GM12878 (cell line): ENCODE data around the gene NKAIN2. TPM values are rescaled to one million over a fixed set of nuclear protein-coding genes. Genes with fewer than 3 reads are reported as not detected.

Source experiments
- ATAC-seq: fragments of 200-7000 bp; cut with Tn5 transposase; 3 replicates; pipeline ENCODE4 v1.9.1; 2020; ENCODE audit warnings: mild to moderate bottlenecking, moderate library complexity
- BruUV-seq: library from RNA; stranded (reverse); fragments of 400-500 nt; replicated peaks from 2 replicates; lab custom pipeline; 2021; lab: Mats Ljungman, UMichigan
- CTCF ChIA-PET: fragments of 300-600 bp; sonication (Branson Sonifier 250); formaldehyde crosslinking; extraction: SDS; loops from one replicate; lab custom pipeline; 2021; ENCODE audit warnings: inconsistent platforms; lab: Yijun Ruan, JAX
- POLR2A ChIA-PET: fragments of 350-600 bp; formaldehyde crosslinking; extraction: SDS; loops from one replicate; lab custom pipeline; 2021; ENCODE audit warnings: inconsistent platforms; lab: Charles Lee
- RAD21 ChIA-PET: fragments of 300-600 bp; sonication (Branson Sonifier 250); formaldehyde crosslinking; loops from one replicate; lab custom pipeline; 2023; ENCODE audit warnings: antibody characterized with exemption; ENCODE audit not compliant: unreplicated experiment; lab: Charles Lee
- SMC1A ChIA-PET: fragments of 300-600 bp; sonication (Branson Sonifier 250); formaldehyde crosslinking; loops from one replicate; lab custom pipeline; 2023; ENCODE audit not compliant: unreplicated experiment, uncharacterized antibody; lab: Charles Lee
- DNase-seq: peaks from one replicate; pipeline ENCODE4 v3.0.0-alpha.2; 2011; ENCODE audit warnings: low read depth, low spot score
- FAIRE-seq: peaks from 3 replicates; lab custom pipeline; 2011; peaks lifted over from hg19 to GRCh38; lab: Jason Lieb, UNC
- H2AFZ ChIP-seq: 2 replicates; pipeline ENCODE4 v1.6.0; 2011; ENCODE audit warnings: low read depth, low read length, control low read depth; ENCODE audit not compliant: control insufficient read depth
- H3K27ac ChIP-seq: 2 replicates; pipeline ENCODE4 v1.5.1; 2011; ENCODE audit warnings: control low read depth; ENCODE audit not compliant: control insufficient read depth, insufficient read depth
- H3K27me3 ChIP-seq, 2 experiments: replicated peaks in 1 of 2; 2 replicates each; pipeline versions ENCODE4 v1.6.0 to v1.6.1; 2011; ENCODE audit warnings: low read length in 1 of 2; ENCODE audit not compliant: control insufficient read depth in 2 of 2, insufficient read depth in 2 of 2
- H3K36me3 ChIP-seq, 2 experiments: 2 replicates each; pipeline ENCODE4 v1.5.1; 2011; ENCODE audit warnings: low read length in 1 of 2; ENCODE audit not compliant: control insufficient read depth in 2 of 2, insufficient read depth in 2 of 2
- H3K4me1 ChIP-seq: 2 replicates; pipeline ENCODE4 v1.6.1; 2011; ENCODE audit warnings: mild to moderate bottlenecking, low read length, moderate library complexity, mixed read lengths; ENCODE audit not compliant: control insufficient read depth, insufficient read depth
- H3K4me2 ChIP-seq: 2 replicates; pipeline ENCODE4 v1.6.0; 2011; ENCODE audit warnings: control low read depth; ENCODE audit not compliant: control insufficient read depth, insufficient read depth
- H3K4me3 ChIP-seq: fragments of 200-600 bp; sonication (generic); 2 replicates; pipeline ENCODE4 v1.5.1; 2016
- H3K79me2 ChIP-seq: 2 replicates; pipeline ENCODE4 v1.6.0; 2011; ENCODE audit warnings: low read length; ENCODE audit not compliant: control insufficient read depth, insufficient read depth
- H3K9ac ChIP-seq: 2 replicates; pipeline ENCODE4 v1.8.0; 2011; ENCODE audit warnings: low read length, control low read depth, mixed read lengths; ENCODE audit not compliant: control insufficient read depth, insufficient read depth
- H3K9me3 ChIP-seq: replicated peaks from 3 replicates; pipeline ENCODE4 v1.5.1; 2011; ENCODE audit warnings: mild to moderate bottlenecking, low read length; ENCODE audit not compliant: control insufficient read depth, insufficient read depth
- H4K20me1 ChIP-seq: 2 replicates; pipeline ENCODE4 v1.6.0; 2011; ENCODE audit not compliant: control insufficient read depth, insufficient read depth
- BCL11A ChIP-seq: IDR thresholded peaks from 2 replicates; pipeline ENCODE4 v1.6.1; 2011; ENCODE audit warnings: low read depth, low read length
- CHD2 ChIP-seq: IDR thresholded peaks from 2 replicates; pipeline ENCODE4 v1.6.1; 2011; ENCODE audit warnings: low read depth, low read length, improper control_type of control experiment, borderline replicate concordance
- KAT2A ChIP-seq: conservative IDR thresholded peaks from 2 replicates; pipeline ENCODE4 v1.6.1; 2011; ENCODE audit warnings: low read depth, low read length; ENCODE audit not compliant: control insufficient read depth
- NR2C1 ChIP-seq: fragments of 450-650 bp; IDR thresholded peaks from 2 replicates; pipeline ENCODE4 v1.6.1; 2017; ENCODE audit warnings: antibody characterized with exemption, mild to moderate bottlenecking, moderate library complexity
- POLR2A ChIP-seq: IDR thresholded peaks from 2 replicates; pipeline ENCODE4 v1.6.1; 2011; ENCODE audit warnings: low read depth, mild to moderate bottlenecking, low read length
- POLR2AphosphoS5 ChIP-seq: IDR thresholded peaks from 2 replicates; pipeline ENCODE4 v1.6.1; 2011; ENCODE audit warnings: mild to moderate bottlenecking, low read length, inconsistent platforms
- RAD51 ChIP-seq: fragments of 450-650 bp; IDR thresholded peaks from 2 replicates; pipeline ENCODE4 v1.6.1; 2016; ENCODE audit warnings: moderate library complexity, mild to moderate bottlenecking, inconsistent platforms
- TCF3 ChIP-seq: IDR thresholded peaks from 2 replicates; pipeline ENCODE4 v1.6.1; 2012; ENCODE audit warnings: low read depth, mild to moderate bottlenecking, low read length, borderline replicate concordance; ENCODE audit not compliant: insufficient read depth
- WGBS: methylation state at CpG from one replicate; pipeline ENCODE4 v1.1.6; 2016; ENCODE audit warnings: low lambda C conversion rate; ENCODE audit not compliant: insufficient replicate concordance, insufficient coverage; ENCODE audit errors: missing lambda C conversion rate; 5-methylcytosine and 5-hydroxymethylcytosine counted together
- in situ Hi-C: fragments of 300-500 bp; cut with MboI; formaldehyde crosslinking; loops from 9 replicates; pipeline ENCODE4 v1.14.3; 2018; ENCODE audit warnings: mixed read lengths
- intact Hi-C: fragments of 100-400 bp; cut with micrococcal nuclease; formaldehyde crosslinking; loops from one replicate; pipeline ENCODE4 v1.14.2; 2022; ENCODE audit not compliant: unreplicated experiment
- polyA plus RNA-seq, 11 experiments: library from polyadenylated mRNA; depleted of rRNA in 4 of 11; unstranded in 6 of 11; stranded (reverse) in 5 of 11; fragments of >200 nt; fragmentation: Nextera tagmentation in 4 of 11; fragmentation: Illumina TruSeq in 1 of 11; extraction: Ambion mirVana in 4 of 11; extraction: Trizol in 1 of 11; gene quantifications; 1 replicate in 1 of 11; 2 replicates in 10 of 11; pipeline versions ENCODE4 v1.2.1 to v1.2.3, GENCODE V29; 2011 to 2016; ENCODE audit warnings: inconsistent platforms in 2 of 11, missing spikeins in 2 of 11, low read depth in 1 of 11
- total RNA-seq, 4 experiments: library from RNA; depleted of rRNA in 3 of 4; stranded (reverse); fragments of >200 nt in 3 of 4; fragmentation: Illumina TruSeq in 1 of 4; extraction: Trizol in 1 of 4; gene quantifications; 2 replicates each; pipeline versions ENCODE4 v1.2.1 to v1.2.3, GENCODE V29; 2013 to 2021
- TF ChIP-seq, protein P1 (sequence below): IDR thresholded peaks from 2 replicates; pipeline ENCODE4 v1.6.1; 2011; ENCODE audit warnings: borderline replicate concordance, low read depth, mild to moderate bottlenecking, moderate library complexity, mixed read lengths, low read length; ENCODE audit not compliant: insufficient read depth; ENCODE audit errors: extremely low read length

The NKAIN2 gene
- total and polyA plus RNA-seq, 10 of the 15 experiments (the other 5 are each of a cell fraction or from before 2014, with no cell fraction given) = not detected

DNA sequence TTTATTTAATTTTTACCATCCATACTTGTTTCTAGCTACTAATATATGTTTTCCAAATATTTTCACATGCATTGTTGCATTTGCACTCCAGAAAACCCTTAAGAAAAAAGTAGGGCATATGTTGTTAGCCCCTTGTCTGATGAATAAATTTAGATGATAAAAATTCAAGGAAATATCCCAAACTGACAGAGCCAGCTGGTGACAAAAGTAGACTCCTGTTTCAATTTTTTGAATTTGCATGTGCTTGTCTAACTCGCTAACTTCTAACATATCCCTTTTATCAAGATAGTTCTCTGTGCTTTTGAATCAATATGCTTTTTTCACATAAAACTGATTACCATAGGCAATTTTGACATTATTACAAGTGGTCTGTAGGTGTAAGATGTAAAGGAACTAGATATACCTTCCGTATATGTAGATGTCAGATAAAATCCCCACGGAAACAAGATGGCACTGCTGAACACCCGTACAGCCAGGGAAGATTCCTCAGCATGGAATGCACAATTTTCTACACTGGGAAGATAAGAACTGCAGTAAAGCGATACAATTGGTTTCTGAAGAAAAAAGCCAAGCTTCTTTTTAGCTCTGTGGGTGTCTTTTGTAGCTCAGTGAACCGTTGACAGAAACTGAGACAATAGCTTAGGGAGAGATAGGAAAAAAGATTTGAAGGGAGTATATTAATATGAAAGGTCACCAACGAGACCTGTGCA lies 721.0 kb downstream of the NKAIN2 start:
- in situ Hi-C loops = no loop called here
- H3K79me2 ChIP-seq = no peaks in the 10 kb centered on the region
- H3K4me1 ChIP-seq = no peaks in the 10 kb centered on the region
- DNase-seq (no peak), FAIRE-seq (no peak)
- no peak overlapping the region for H3K9ac ChIP-seq
- no peaks in the 10 kb centered on the region for H3K27me3 ChIP-seq
- no peaks in the 10 kb centered on the region for H4K20me1 ChIP-seq
- WGBS = 21% methylated on average over 7 of the region's 7 CpGs
- TF ChIP-seq POLR2A (no peak), BCL11A (no peak), NR2C1 (no peak), KAT2A (no peak), RAD51 (no peak), POLR2AphosphoS5 (no peak), CHD2 (no peak), TCF3 (no peak)
- TF ChIP-seq, protein P1, sequence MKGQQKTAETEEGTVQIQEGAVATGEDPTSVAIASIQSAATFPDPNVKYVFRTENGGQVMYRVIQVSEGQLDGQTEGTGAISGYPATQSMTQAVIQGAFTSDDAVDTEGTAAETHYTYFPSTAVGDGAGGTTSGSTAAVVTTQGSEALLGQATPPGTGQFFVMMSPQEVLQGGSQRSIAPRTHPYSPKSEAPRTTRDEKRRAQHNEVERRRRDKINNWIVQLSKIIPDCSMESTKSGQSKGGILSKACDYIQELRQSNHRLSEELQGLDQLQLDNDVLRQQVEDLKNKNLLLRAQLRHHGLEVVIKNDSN = no peak
- TF ChIP-seq, all 136 proteins: peak for 0
- CTCF ChIA-PET = no interaction called here
- no peak for ATAC-seq
- intact Hi-C loops = no loop called here
- Histone ChIP-seq H3K4me2 (no peak overlapping the region), H3K36me3 (no peaks in the 10 kb centered on the region), H3K9me3 (no peaks in the 10 kb centered on the region), H3K4me3 (no peak overlapping the region), H2AFZ (no peak overlapping the region), H3K27ac (no peak overlapping the region)
- RAD21 ChIA-PET = no interaction called here
- BruUV-seq = no TSS peak
- POLR2A ChIA-PET = no interaction called here
- SMC1A ChIA-PET = no interaction called here
